Heart left ventricle (tissue), 16 donors: ENCODE measurements around the gene KRT2. TPM values are rescaled to one million over a fixed set of nuclear protein-coding genes. Genes with fewer than 3 reads are reported as not detected.

Experiments used
- ATAC-seq, 4 donors: fragments of 200-7000 bp; cut with Tn5 transposase; one replicate each; pipeline ENCODE4 v1.9.1; 2020 to 2022; ENCODE audit warnings: moderate library complexity in 4 of 4, mild to moderate bottlenecking in 3 of 4, moderate number of reproducible peaks in 1 of 4
- DNase-seq, 5 donors: peaks; one replicate each; pipeline ENCODE4 v3.0.0-alpha.2; 2020
- H3K27ac ChIP-seq, 12 donors: fragments of 200-600 bp; sonication (generic) in 4 of 12; one replicate each; pipeline versions ENCODE4 v1.5.0 to v1.8.0; 2016 to 2022; ENCODE audit warnings: mild to moderate bottlenecking in 2 of 12
- H3K27me3 ChIP-seq, 9 donors: fragments of 200-600 bp; sonication (generic) in 2 of 9; one replicate each; pipeline versions ENCODE4 v1.5.1 to v1.8.0; 2016 to 2022; ENCODE audit warnings: mild to moderate bottlenecking in 3 of 9
- H3K36me3 ChIP-seq, 9 donors: fragments of 200-600 bp; sonication (generic) in 2 of 9; one replicate each; pipeline versions ENCODE4 v1.5.0 to v1.8.0; 2018 to 2022; ENCODE audit warnings: mild to moderate bottlenecking in 2 of 9
- H3K4me1 ChIP-seq, 12 donors: fragments of 200-600 bp; sonication (generic) in 4 of 12; one replicate each; pipeline versions ENCODE4 v1.5.0 to v1.8.0; 2016 to 2022; ENCODE audit warnings: mild to moderate bottlenecking in 3 of 12
- H3K4me3 ChIP-seq, 12 donors: fragments of 200-600 bp; sonication (generic) in 4 of 12; one replicate each; pipeline versions ENCODE4 v1.5.0 to v1.8.0; 2017 to 2022; ENCODE audit warnings: mild to moderate bottlenecking in 9 of 12, moderate library complexity in 4 of 12
- H3K9me3 ChIP-seq, 12 donors: fragments of 200-600 bp; sonication (generic) in 4 of 12; one replicate each; pipeline versions ENCODE4 v1.5.0 to v1.8.0; 2016 to 2022; ENCODE audit warnings: mild to moderate bottlenecking in 1 of 12
- POLR2A ChIP-seq, 2 donors: fragments of 450-650 bp; IDR thresholded peaks; one replicate each; pipeline ENCODE4 v1.6.1; 2017; ENCODE audit warnings: antibody characterized with exemption in 2 of 2, mild to moderate bottlenecking in 2 of 2, moderate library complexity in 2 of 2
- WGBS, 4 donors: extraction: QIAGEN DNeasy Blood & Tissue Kit in 2 of 4; methylation state at CpG; one replicate each; pipeline versions ENCODE4 v1.1.5 to v1.1.7; 2013 to 2018; 5-methylcytosine and 5-hydroxymethylcytosine counted together
- intact Hi-C, 10 donors: fragments of 100-400 bp; cut with DNase I; formaldehyde crosslinking; loops; one replicate each; pipeline versions ENCODE4 v1.11.1 to v1.14.2; 2022
- polyA plus RNA-seq, 2 donors: library from polyadenylated mRNA; stranded (reverse); fragments of 200-250 nt; gene quantifications; one replicate each; pipeline ENCODE4 v1.2.3, GENCODE V29; 2013
- total RNA-seq, 9 donors: library from RNA; depleted of rRNA in 2 of 9; stranded (reverse); fragments of >200 nt in 2 of 9; fragmentation: NEBNext Ultra II Directional in 3 of 9; extraction: Animal tissue kit (Norgen Biotek cat#: 25700) in 3 of 9; gene quantifications; one replicate each; pipeline versions ENCODE4 v1.1.0 to v1.2.4, GENCODE V29; 2016 to 2023
- TF ChIP-seq, protein P1 (sequence below), 12 donors: fragments of 200-600 bp; sonication (generic) in 4 of 12; IDR thresholded peaks; one replicate each; pipeline versions ENCODE4 v1.5.0 to v1.8.0; 2018 to 2022; ENCODE audit warnings: antibody characterized with exemption in 12 of 12, mild to moderate bottlenecking in 5 of 12
- donor health status: ischemic (EF 13 %, LVEDD 7.1; RV severe dilation, severe dysfunction).
- donor health status: healthy with polysubstance abuse.
- donor health status: DM: no; HTN: yes; CAD: no.
- donor health status: DM: no; HTN: no; CAD: no.
- donor health status: ischemic (EF 25% LVEDD 6.9; RV normal size, moderate dysfunction).
- donor health status: ischemic (EF 25% LVEDD 5.7; RV mildly dilated, moderate dysfunction).
- donor health status: healthy.
- donor health status: DM: yes; HTN: yes; CAD: no.
- donor health status: ischemic (EF 35%, LVEDD 5.7; RV mildly dilated, moderate dysfunction).
- donor health status: nonischemic (EF 11% LVEDD 7.7; RV severe dilation, severe dysfunction).
- donor health status: DM: yes; HTN: yes; CAD: no.
- donor health status: PGD.
- donor health status: ischemic (EF 29% LVEDD 5.4; RV normal size, mild dysfunction).
- donor health status: nonischemic (EF 23%, LVEDD 6.1; RV moderate dilation, normal function).

KRT2 gene
- total and polyA plus RNA-seq, 11 donors = not detected

- WGBS, 4 donors = 75 to 87% (median 82%) methylated on average over 2 of the region's 2 CpGs
- Histone ChIP-seq H3K27me3 (peaks cover 12 to 71% (median 38%) of the 10 kb centered on the region in 9 donors), H3K27ac (no peak overlapping the region), H3K4me1 (no peaks in the 10 kb centered on the region), H3K4me3 (no peak overlapping the region), H3K36me3 (no peaks in the 10 kb centered on the region), H3K9me3 (no peaks in the 10 kb centered on the region)
- TF ChIP-seq, protein P1, sequence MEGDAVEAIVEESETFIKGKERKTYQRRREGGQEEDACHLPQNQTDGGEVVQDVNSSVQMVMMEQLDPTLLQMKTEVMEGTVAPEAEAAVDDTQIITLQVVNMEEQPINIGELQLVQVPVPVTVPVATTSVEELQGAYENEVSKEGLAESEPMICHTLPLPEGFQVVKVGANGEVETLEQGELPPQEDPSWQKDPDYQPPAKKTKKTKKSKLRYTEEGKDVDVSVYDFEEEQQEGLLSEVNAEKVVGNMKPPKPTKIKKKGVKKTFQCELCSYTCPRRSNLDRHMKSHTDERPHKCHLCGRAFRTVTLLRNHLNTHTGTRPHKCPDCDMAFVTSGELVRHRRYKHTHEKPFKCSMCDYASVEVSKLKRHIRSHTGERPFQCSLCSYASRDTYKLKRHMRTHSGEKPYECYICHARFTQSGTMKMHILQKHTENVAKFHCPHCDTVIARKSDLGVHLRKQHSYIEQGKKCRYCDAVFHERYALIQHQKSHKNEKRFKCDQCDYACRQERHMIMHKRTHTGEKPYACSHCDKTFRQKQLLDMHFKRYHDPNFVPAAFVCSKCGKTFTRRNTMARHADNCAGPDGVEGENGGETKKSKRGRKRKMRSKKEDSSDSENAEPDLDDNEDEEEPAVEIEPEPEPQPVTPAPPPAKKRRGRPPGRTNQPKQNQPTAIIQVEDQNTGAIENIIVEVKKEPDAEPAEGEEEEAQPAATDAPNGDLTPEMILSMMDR (IDR thresholded peaks at IDR 0.05) = no peak
- no peak for TF ChIP-seq POLR2A (IDR thresholded peaks at IDR 0.05)
- intact Hi-C loops = no loop called here
- DNase-seq (no peak), ATAC-seq (no peak)
Observed at GRCh38 chr12:52603314-52603713, 48.7 kb downstream of the KRT2 start.

DNA sequence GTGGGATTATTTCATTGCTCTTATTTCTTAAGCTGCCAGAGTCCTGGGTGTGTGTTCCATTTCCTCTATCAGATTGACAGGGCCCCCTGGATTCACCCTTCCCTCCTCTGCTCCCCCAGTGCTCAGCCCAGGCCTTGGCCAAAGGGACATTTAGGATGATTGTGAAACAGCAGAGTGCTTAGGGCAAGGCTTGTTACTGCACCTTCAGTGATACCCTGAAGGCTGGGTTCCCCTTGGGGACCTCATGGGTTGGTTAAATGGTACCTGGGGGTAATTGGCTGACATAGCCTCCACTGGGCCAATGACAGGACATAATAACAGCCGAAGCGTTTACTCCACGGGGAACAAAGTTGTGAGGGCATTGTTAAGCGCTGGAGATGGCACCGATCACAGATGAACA is 49.5 kb downstream of the KRT2 start:
- intact Hi-C loops = no loop called here
- no peak for DNase-seq
- ATAC-seq = no peak
- H3K27ac ChIP-seq = no peak overlapping the region
- H3K4me1 ChIP-seq = no peaks in the 10 kb centered on the region
- H3K4me3 ChIP-seq = no peak overlapping the region
- H3K36me3 ChIP-seq = no peaks in the 10 kb centered on the region
- 86 to 97% (median 87%) methylated on average over 5 of the region's 5 CpGs for WGBS, 4 donors
- TF ChIP-seq, protein P1 (IDR thresholded peaks at IDR 0.05) = no peak
- no peak for TF ChIP-seq POLR2A (IDR thresholded peaks at IDR 0.05)
- peaks cover 12 to 66% (median 38%) of the 10 kb centered on the region in 9 donors for H3K27me3 ChIP-seq
- no peaks in the 10 kb centered on the region for H3K9me3 ChIP-seq

DNA sequence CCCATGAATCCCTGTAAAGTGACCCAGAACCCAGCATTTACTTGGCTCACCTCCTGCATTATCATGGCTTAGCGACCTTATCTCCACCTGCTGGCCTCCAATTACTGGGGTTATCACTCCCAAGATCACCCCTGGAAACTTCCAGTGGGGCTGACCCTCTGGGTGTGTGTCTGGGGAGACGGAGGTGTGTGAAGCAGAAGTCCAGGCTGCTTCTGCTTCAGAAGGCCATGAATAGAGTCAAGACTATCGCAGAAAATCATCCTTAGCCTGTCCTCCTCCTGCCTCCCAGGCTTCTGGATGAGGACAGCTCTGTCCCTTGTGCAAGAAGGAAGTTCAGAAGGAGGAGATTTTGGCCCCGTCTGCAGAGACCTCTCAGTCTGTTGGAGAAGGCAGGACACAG is 50.3 kb downstream of the KRT2 start:
- ATAC-seq (no peak), DNase-seq (no peak)
- H3K4me1 ChIP-seq = no peaks in the 10 kb centered on the region
- TF ChIP-seq POLR2A (IDR thresholded peaks at IDR 0.05) = no peak
- TF ChIP-seq, protein P1 (IDR thresholded peaks at IDR 0.05) = no peak
- no peaks in the 10 kb centered on the region for H3K36me3 ChIP-seq
- no peak overlapping the region for H3K4me3 ChIP-seq
- no peak overlapping the region for H3K27ac ChIP-seq
- WGBS, 4 donors = 44 to 60% (median 53%) methylated on average over 4 of the region's 4 CpGs
- intact Hi-C loops = no loop called here
- H3K9me3 ChIP-seq = no peaks in the 10 kb centered on the region
- peaks cover 12 to 64% (median 38%) of the 10 kb centered on the region in 9 donors for H3K27me3 ChIP-seq

DNA sequence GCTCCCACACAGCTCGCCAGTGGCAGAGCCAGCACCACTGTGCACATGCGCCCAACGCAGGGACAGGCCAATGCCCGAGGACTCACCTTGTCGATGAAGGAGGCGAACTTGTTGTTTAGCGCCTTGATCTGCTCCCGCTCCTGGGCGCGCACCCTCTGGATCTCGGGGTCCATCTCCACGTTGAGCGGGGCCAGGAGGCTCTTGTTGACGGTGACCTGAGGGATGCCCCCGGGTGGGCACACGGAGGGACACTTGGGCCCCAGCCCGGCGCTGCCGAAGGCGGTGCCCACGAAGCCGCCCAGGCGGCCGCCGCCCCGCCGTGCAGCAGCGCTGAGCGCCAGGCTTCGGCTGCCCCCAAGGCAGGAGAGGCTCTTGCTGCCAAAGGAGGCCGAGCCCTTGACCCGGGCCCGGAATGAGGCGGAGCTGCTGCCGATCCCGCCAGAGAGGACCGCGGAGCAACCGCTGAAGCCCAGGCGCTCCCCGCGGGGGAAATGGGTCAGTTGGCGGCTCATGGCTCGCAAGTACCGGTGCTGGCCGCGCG is 51.0 kb downstream of the KRT2 start, which contains the start of gene KRT72:
Gene KRT72 (minus strand): TSS at position 523 of the 541 bp plus-strand sequence. CDS start 11 bp downstream, at position 512.
- ATAC-seq = no peak
- DNase-seq = no peak
- H3K4me3 ChIP-seq = no peak within 1 kb of the TSS
- peaks cover 12 to 68% (median 38%) of the 10 kb centered on the region in 9 donors for H3K27me3 ChIP-seq
- 19 to 80% (median 30%) methylated on average over 1 to 48 of the region's 48 CpGs for WGBS, 4 donors
- TF ChIP-seq, protein P1 (IDR thresholded peaks at IDR 0.05) = no peak
- no peak for TF ChIP-seq POLR2A (IDR thresholded peaks at IDR 0.05)
- no peak within 1 kb of the TSS for H3K27ac ChIP-seq
- no peaks in the 10 kb centered on the region for H3K9me3 ChIP-seq
- intact Hi-C loops = no loop called here
- H3K4me1 ChIP-seq = no peaks in the 10 kb centered on the region
- no peaks in the 10 kb centered on the region for H3K36me3 ChIP-seq
